ENCODE measurements around the gene TCOF1.

TCOF1 gene

DNA sequence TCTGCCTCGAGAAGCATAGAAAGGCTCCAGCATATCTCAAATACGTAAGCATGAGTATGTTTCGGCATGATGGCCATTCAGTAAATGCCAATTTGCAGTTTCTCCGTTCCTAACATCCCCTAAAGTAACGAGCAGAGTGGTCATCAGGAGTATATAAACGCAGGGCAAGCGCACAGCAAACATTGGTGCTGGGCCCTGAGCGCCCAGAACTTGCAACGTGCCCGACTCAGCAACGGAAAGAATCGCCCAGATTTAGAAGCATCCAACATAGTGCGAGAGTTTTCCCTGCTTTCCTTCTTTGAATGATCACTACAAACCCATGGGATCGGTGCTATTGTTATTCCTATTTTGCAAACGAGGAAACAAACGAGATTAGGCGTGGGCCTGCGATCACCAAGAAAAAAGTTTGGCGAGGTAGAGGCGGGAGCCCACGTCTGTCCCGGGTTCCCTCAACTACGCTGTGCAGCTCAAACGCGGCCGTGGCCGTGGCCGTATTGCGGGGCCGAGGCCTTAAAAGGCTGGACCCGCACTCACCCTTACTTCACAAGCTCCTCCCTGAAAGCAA is 91.5 kb downstream of the TCOF1 start:
- H3K27ac ChIP-seq = peak overlapping the region; percentile 94
- ChIA-PET CTCF (interaction anchor here (0.6 to 2.2 kb wide), 4 partner anchors 11 to 869 kb away, joined by 3 to 8 read pairs (median 3); no protein-coding TSS in a partner anchor), POLR2A (ENCODE audit: low non-redundant PET) (interaction anchor here (0.6 kb wide), 1 partner anchor 172 kb away, joined by 3 read pairs; no protein-coding TSS in a partner anchor)
- TF ChIP-seq, protein P1, sequence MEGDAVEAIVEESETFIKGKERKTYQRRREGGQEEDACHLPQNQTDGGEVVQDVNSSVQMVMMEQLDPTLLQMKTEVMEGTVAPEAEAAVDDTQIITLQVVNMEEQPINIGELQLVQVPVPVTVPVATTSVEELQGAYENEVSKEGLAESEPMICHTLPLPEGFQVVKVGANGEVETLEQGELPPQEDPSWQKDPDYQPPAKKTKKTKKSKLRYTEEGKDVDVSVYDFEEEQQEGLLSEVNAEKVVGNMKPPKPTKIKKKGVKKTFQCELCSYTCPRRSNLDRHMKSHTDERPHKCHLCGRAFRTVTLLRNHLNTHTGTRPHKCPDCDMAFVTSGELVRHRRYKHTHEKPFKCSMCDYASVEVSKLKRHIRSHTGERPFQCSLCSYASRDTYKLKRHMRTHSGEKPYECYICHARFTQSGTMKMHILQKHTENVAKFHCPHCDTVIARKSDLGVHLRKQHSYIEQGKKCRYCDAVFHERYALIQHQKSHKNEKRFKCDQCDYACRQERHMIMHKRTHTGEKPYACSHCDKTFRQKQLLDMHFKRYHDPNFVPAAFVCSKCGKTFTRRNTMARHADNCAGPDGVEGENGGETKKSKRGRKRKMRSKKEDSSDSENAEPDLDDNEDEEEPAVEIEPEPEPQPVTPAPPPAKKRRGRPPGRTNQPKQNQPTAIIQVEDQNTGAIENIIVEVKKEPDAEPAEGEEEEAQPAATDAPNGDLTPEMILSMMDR (conservative IDR thresholded peaks at IDR 0.05; ENCODE audit: low read depth) = no peak
- DNase-seq (ENCODE audit: low spot score) = no peak
